Forelimb muscle (tissue), 1 donor: ENCODE measurements around the gene C18orf32. TPM values are rescaled to one million over a fixed set of nuclear protein-coding genes. Genes with fewer than 3 reads are reported as not detected.
"Not testable (repeated sequence)": the region's sequence is repeated elsewhere in the genome, so short reads cannot be mapped to it uniquely, and the experiment has no call there.

ENCODE experiments used
- DNase-seq: peaks from one replicate; pipeline ENCODE4 v3.0.0-alpha.2; 2013; ENCODE audit warnings: low read depth
- polyA plus RNA-seq: library from polyadenylated mRNA; unstranded; fragments of 120-200 nt; gene quantifications from one replicate; pipeline ENCODE4 v1.2.1, GENCODE V29; 2013; ENCODE audit not compliant: insufficient read length

The C18orf32 gene
- polyA plus RNA-seq, 1 donor, result 13.3 TPM

- DNase-seq, result no peak
Measured at GRCh38 chr18:49467599-49467998, 19.4 kb downstream of the C18orf32 start.

- DNase-seq, result no peak
Measured at GRCh38 chr18:49467019-49467563, 19.9 kb downstream of the C18orf32 start.

DNA sequence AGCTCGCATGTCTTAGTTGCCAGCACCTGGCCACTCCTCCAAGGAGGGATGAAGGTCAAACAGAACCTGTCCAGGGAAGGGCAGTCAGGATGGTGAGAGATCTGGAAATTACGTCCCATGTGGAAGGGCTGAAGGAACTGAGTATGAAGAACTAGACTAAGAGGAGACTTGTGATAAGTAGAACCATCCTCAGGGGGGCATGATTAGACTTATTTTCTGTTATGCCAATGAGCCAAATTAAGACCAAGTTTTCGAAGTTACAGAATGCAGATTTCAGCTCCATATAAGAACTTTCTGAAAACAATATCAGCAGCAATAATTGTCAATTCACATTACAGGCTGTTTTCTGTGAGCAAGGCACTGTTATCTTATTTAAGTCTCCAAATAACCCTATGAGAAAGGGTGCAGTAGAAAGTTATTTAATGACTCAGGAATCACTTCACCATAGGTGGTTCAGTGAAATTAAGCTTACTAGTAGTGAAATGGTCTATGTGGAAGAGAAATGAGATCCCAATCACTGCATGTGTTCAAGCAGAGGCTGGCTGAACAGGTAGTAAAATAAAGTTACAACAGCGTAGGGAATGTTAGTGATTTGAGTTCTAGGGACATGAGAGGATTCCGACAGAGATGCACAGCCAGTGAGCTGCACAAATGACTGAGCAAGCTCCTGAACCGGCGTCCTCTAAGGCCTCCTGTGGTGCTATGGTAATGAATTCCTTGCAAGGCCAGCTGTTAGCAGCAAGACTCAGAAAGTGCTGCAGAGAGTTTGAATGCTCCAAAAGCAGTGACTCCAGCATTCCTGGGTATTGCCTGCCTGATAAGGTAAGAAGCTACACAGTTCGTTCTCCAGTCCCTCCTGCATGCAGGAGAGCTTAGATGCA lies 22.1 kb downstream of the C18orf32 start:
- no peak for DNase-seq

GRCh38 chr18:49461602-49461977 lies 25.4 kb downstream of the C18orf32 start:
- no peak for DNase-seq

GRCh38 chr18:49460976-49461601 lies 25.9 kb downstream of the C18orf32 start:
- DNase-seq, result no peak

- no peak for DNase-seq
Measured at GRCh38 chr18:49459404-49460171, 27.4 kb downstream of the C18orf32 start.

- no peak for DNase-seq
Measured at GRCh38 chr18:49457616-49458015, 29.4 kb downstream of the C18orf32 start.

GRCh38 chr18:49456794-49457193 lies 30.2 kb downstream of the C18orf32 start:
- no peak for DNase-seq

DNA sequence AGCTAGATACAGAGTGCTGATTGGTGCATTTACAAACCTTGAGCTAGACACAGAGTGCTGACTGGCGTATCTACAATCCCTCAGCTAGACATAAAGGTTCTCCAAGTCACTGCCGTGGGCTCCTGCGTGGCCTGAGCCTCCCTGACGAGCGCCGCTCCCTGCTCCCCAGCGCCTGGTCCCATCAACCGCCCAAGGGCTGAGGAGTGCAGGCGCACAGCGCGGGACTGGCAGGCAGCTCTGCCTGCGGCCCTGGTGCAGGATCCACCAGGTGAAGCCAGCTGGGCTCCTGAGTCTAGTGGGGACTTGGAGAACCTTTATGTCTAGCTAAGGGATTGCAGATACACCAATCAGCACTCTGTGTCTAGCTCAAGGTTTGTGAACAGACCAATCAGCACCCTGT lies 34.5 kb downstream of the C18orf32 start:
- not testable (repeated sequence) for DNase-seq

DNA sequence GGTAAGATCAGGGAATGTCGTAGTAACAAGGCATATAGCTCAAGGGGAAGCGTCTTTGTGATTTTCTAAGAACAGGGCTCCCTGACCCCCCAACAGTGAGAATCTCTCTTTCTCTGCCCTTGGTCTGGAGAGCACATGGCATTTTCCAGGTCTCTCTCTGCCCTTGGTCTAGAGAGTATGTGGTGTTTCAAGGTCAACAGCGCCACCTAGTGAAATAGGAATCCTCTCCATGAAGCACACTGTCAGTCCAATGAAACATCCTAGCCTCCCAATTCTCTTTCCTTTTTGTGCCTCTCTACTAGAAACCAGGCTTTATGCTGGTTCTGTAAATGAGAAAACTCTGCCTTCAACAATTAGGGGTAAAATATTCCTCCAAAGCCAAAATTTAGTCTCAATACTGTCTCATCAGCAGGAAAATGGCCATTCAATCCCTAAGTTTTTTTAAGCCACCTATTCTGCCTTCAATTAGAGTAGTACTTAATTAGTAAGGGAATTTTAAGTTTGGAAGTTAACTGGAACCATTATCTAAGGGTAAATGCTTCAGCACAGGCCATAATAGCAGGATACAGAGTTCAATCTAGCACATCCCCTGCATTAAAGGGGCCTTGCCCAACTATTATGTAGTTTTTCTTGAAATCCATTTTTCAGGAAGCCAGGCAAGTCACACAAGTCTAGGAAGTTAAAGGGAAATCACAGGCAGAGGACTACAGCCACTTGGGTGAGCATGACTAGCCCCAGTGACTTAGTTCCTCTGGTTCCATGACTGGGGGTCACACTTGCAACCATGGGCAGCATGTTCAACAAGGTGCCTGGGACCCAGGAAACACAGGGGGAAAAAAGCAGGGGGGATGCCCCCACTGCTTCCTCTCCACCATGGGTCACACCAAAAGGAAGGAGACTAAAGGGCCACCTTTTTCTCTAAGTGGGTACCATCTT lies 39.0 kb downstream of the C18orf32 start:
- no peak for DNase-seq

DNA sequence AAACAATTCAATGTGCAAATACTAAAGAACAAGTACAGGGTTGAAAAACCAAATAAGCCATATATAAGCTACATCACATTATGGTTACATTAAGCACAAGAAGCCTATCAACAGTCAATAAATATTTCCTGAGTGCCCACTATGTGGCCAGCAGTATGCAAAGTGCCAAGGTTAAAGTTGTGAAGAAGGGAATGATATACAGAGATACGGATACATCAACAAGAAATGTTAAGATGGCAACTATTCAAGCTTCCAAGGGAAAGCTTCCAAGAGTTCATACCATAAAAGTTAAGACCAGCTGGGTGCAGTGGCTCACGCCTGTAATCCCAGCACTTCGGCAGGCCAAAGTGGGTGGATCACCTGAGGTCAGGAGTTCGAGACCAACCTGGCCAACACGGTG lies 40.6 kb downstream of the C18orf32 start:
- DNase-seq, result no peak

- DNase-seq, result no peak
Measured at GRCh38 chr18:49444581-49444980, 42.5 kb downstream of the C18orf32 start.

GRCh38 chr18:49443837-49444236 lies 43.2 kb downstream of the C18orf32 start:
- DNase-seq, result no peak

DNA sequence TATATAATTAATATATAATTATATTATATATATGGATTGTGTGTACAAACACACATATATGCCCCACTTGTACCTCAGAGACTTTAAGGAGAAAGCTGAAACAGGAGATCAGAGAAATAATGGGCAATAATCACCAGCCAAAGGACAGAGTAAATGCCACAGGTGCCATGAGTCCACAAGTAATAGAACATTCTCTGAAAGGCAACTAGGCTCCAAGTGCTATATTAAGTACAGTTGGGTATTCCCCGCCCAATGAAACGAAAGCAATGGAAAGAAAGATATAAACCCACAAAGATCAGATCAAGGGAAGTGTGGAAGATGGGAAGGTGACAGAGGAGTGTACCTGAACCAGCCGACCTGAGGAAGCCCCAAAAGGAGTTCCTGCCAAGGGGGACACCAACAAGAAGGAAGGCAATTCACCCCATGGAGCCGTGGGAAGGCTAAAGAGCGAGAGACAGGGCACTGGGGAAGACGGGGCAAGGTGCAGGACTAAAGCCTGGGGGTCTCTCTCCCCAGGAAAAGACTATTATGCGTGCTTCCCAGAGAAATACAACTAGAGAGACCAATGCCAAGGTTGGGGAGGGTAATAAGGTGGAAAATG lies 45.6 kb downstream of the C18orf32 start:
- no peak for DNase-seq

DNA sequence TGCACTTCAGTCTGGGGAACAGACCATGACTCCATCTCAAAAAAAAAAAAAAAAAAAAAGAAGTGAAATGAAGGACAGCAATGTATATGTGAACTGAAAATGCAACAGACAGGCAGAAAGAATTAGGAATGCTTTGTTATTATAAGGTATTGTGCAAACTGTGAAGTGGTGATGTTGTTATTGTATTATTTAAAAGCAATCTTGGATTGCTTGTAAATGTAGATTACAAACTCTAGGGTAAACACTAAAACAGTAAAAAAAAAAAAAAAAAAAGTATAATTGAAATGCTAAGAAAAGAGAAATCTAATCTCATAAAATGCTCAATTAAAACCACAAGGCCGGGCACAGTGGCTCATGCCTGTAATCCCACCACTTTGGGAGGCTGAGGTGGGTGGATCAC lies 51.9 kb downstream of the C18orf32 start:
- no peak for DNase-seq

GRCh38 chr18:49432602-49433001 lies 54.4 kb downstream of the C18orf32 start:
- DNase-seq, result no peak

- DNase-seq, result no peak
Measured at GRCh38 chr18:49431165-49431962, 55.7 kb downstream of the C18orf32 start.
